GM18507 (cell line): ENCODE measurements around the gene PIGX.
A peak's percentile ranks its signal among the peaks of the same experiment; 100 is the strongest.

ENCODE experiments used
- DNase-seq: peaks from one replicate; pipeline ENCODE4 v3.0.0; 2011; ENCODE audit warnings: low read depth; ENCODE audit not compliant: insufficient read length; ENCODE audit errors: extremely low spot score
- FAIRE-seq: peaks from 2 replicates; lab custom pipeline; 2011; peaks lifted over from hg19 to GRCh38; lab: Jason Lieb, UNC

The PIGX gene

GRCh38 chr3:196711838-196712513 is at the start of gene PIGX, which contains the start of gene CEP19:
Gene PIGX (plus strand): TSS chr3:196712377.
Gene CEP19 (minus strand): TSS chr3:196712250. CDS start chr3:196708657, 3,593 bp downstream.
- FAIRE-seq (peak; percentile 86), DNase-seq (peak; percentile 89)

DNA sequence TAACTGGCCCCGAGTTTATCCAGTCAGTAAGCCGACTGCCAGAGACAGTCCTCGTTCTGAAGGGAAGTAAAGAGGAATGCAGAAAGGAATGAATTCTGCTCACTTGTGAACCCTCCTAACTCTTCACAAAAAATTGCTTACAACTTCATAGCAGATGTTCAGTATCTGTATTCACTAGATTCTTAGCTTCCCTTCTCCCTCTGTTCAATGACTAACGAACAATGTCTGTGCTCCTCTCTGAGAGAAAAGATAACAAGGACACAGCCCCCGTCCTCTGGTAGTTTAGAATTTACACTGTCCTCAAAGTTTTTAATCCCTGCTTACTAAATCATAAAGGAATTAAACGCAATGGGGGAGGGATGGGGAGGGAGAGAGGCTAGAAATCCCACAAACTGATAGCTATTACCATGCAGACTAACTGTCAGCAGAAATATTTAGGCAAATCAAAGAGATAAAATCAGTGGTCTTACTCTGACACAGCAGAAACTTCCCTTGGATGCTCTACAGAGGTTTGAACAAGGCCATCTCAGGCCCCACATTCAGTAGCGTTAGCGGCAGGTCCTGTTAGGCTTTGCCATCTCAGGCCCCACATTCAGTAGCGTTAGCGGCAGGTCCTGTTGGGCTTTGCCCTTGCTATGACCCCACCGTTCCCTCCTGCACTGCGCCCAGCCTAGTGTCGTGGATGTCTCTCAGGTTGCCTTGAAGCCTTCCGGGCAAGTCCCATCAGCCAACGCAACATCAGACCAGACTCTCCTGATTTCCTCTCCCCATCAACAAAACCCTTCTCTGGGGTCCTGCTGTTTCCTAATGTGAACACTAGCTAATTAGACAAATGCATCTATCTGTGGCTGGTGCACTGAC is 49.2 kb upstream of the PIGX start:
- no peak for FAIRE-seq
- DNase-seq: no peak

GRCh38 chr3:196666001-196666867 is 45.9 kb upstream of the PIGX start:
- FAIRE-seq: no peak

GRCh38 chr3:196667056-196667825 is 44.9 kb upstream of the PIGX start:
- DNase-seq (no peak), FAIRE-seq (no peak)

More at GRCh38 chr3:196666001-196666867, 45.9 kb upstream of the PIGX start:
- no peak for DNase-seq

- peak; percentile 73 for FAIRE-seq
- no peak for DNase-seq
Measured at GRCh38 chr3:196670339-196670738, 41.8 kb upstream of the PIGX start.

- FAIRE-seq (no peak), DNase-seq (no peak)
Measured at GRCh38 chr3:196673632-196674031, 38.5 kb upstream of the PIGX start.

GRCh38 chr3:196677353-196677752 is 34.8 kb upstream of the PIGX start:
- DNase-seq (no peak), FAIRE-seq (no peak)

- no peak for DNase-seq
- no peak for FAIRE-seq
Measured at GRCh38 chr3:196677931-196678330, 34.2 kb upstream of the PIGX start.

DNA sequence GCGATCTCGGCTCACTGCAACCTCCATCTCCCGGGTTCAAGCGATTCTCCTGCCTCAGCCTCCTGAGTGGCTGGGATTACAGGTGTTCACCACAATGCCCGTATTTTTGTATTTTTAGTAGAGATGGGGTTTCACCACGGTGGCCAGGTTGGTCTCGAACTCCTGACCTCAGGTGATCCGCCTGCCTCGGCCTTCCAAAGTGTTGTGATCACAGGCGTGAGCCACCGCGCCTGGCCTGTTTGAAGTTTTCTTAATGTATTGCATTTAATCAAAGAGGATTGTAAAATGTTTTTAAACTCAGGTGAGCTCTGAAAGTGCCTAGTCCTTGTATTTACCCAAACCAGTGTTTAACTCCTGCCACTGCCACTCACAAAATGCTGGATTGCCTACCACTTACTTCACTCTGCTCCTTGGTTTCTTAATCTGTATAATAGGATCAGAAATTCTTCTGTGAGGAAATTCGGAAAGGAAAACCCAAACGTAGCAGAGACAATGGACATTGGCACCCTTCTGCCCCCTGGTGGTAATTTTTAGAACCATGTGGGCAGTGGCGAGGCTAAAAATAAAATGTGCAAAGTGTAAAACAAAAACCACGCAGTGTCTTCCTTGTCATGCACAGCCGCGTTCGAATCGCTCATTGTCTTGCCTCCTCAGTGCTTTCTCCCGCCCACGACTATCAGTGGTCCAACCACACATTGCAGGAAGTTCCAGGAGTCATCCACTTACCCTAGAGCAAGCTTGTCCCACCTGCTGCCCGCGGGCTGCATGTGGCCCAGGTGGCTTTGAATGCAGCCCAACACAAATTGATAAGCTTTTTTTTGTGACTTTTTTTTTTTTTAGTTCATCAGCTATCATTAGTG is 27.4 kb upstream of the PIGX start:
- peak; percentile 58 for DNase-seq
- FAIRE-seq: peak; percentile 94

DNA sequence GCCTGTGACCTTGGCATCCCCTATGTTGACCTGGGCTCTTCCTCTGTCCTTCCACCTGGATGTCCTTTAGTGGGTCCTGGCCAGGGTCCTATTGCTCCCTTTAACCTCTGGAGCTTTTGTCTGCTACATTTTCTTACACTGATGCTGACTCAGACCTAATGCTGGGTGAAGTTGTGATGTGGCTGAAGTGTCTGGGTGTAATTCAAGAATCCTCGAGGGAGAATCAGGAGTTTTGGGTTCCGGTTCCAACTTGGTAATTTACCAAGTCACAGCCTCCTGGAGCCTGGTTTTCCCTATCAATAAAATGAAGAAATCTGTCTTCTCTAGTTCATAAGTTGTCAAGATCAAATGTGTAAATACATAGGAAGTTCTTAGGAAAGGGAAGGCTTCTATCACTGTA is 25.7 kb upstream of the PIGX start:
- DNase-seq: no peak
- no peak for FAIRE-seq

GRCh38 chr3:196688349-196688748 is 23.8 kb upstream of the PIGX start:
- no peak for FAIRE-seq
- DNase-seq: no peak

GRCh38 chr3:196689941-196690660 is 22.1 kb upstream of the PIGX start:
- DNase-seq (no peak), FAIRE-seq (no peak)

GRCh38 chr3:196691386-196691785 is 20.8 kb upstream of the PIGX start:
- FAIRE-seq (no peak), DNase-seq (no peak)

DNA sequence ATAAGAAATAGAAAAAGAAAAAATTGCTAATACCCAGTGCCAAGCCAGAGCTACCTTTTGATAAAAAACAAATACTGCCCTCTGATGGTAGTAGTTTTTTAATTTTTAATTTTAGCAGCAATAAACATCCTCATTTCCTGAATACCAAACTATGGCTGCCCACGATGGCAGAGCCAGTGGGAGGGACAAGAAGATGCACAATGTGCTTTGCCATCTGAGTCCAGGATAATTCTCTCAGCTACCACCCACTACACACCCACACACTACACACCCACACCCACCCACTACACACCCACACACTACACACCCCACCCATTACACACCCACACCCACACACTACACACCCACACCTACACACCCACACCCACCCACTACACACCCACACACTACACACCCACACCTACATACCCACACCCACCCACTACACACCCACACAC is 18.0 kb upstream of the PIGX start:
- FAIRE-seq (no peak), DNase-seq (no peak)

- no peak for DNase-seq
- no peak for FAIRE-seq
Measured at GRCh38 chr3:196694941-196695848, 17.0 kb upstream of the PIGX start.

- no peak for FAIRE-seq
- DNase-seq: no peak
Measured at GRCh38 chr3:196695849-196696226, 16.3 kb upstream of the PIGX start.

DNA sequence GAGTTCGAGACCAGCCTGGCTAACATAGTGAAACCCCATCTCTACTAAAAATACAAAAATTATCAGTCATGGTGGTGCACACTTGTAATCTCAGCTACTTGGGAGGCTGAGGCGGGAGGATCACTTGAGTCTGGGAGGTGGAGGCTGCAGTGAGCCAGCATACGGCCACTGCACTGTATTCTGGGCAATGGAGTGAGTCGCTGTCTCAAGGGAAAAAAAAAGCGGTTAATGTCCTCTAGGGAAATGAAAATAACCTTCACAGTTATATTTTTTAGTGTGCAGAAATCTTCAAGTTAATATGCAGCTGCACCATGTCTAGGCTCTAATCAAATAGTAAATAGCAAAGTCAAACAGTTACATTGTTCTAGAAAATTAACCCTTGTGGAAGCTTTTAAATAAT is 14.9 kb upstream of the PIGX start:
- FAIRE-seq (no peak), DNase-seq (no peak)
